Measurements from ENCODE around the gene PLD6. TPM values are rescaled to one million over a fixed set of nuclear protein-coding genes. Genes with fewer than 3 reads are reported as not detected.

Gene PLD6
- total and polyA plus RNA-seq, 2 donors = 1.9 to 3.8 TPM

DNA sequence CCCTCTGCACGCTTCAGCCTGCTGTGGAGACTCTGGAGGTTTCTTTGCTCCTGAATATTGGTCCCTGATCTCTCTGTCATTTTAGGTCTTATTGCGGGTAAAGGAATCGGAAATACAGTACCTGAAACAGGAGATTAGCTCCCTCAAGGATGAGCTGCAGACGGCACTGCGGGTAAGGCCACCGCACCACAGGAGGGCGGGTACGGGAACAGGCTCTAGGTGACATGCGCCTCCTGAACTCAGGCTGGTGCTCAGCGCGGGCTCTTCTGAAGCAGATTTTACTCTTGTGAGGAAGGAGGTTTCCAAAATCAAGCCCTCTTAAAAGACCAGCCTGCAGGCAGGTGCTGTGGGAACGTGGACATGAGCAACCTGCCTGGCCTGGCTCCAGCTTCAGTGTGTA is 29.8 kb downstream of the PLD6 start:
- Histone ChIP-seq H3K9me3 (ENCODE audit: control insufficient read depth in 2 of 2, insufficient read depth in 1 of 2, low read length in 1 of 2) (peaks cover 3% of the 10 kb centered on the region in 2 donors), H3K27ac (ENCODE audit: low read depth in 1 of 2, low read length in 1 of 2) (no peak overlapping the region), H3K36me3 (ENCODE audit: control insufficient read depth in 2 of 2, insufficient read depth in 2 of 2, low read length in 1 of 2) (peaks cover 85 to 91% of the 10 kb centered on the region in 2 donors), H3K4me1 (ENCODE audit: control insufficient read depth in 2 of 2, insufficient read depth in 2 of 2, low read length in 2 of 2) (peaks cover 0 to 23% of the 10 kb centered on the region in 2 donors), H3K4me3 (ENCODE audit: low read length in 2 of 2) (no peak overlapping the region), H3K27me3 (ENCODE audit: control insufficient read depth in 2 of 2, insufficient read depth in 1 of 2, low read length in 1 of 2) (no peaks in the 10 kb centered on the region)
- no peak for DNase-seq (ENCODE audit: low read depth in 6 of 9, low spot score in 9 of 9)
- WGBS = 97% methylated on average over 12 of the region's 12 CpGs

DNA sequence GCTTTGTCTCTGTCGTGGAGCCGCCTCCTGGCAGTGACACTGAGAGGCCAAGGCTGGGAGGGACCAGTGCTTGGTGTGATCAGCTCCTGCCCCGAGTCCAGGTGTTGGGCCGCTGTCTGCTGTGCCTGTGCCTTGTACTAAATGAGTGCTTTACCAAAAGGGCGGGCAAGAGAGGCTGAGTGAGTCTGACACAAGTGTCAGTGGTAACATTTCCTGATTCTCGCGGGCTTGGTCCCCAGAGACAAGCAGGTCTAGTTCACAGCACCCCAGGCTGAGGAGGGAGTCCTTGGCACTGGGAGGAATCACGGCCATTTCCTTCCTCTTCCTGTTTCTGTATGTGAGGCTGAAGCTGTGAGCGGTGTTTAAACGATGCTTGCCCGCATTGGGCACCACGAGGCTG is 30.2 kb downstream of the PLD6 start:
- H3K4me3 ChIP-seq (ENCODE audit: low read length in 2 of 2) = no peak overlapping the region
- peaks cover 0 to 20% of the 10 kb centered on the region in 2 donors for H3K4me1 ChIP-seq (ENCODE audit: control insufficient read depth in 2 of 2, insufficient read depth in 2 of 2, low read length in 2 of 2)
- H3K9me3 ChIP-seq (ENCODE audit: control insufficient read depth in 2 of 2, insufficient read depth in 1 of 2, low read length in 1 of 2) = peaks cover 3% of the 10 kb centered on the region in 2 donors
- H3K36me3 ChIP-seq (ENCODE audit: control insufficient read depth in 2 of 2, insufficient read depth in 2 of 2, low read length in 1 of 2) = peaks cover 86 to 92% of the 10 kb centered on the region in 2 donors
- DNase-seq (ENCODE audit: low read depth in 6 of 9, low spot score in 9 of 9) = no peak
- no peaks in the 10 kb centered on the region for H3K27me3 ChIP-seq (ENCODE audit: control insufficient read depth in 2 of 2, insufficient read depth in 1 of 2, low read length in 1 of 2)
- WGBS = 92% methylated on average over 12 of the region's 12 CpGs
- no peak overlapping the region for H3K27ac ChIP-seq (ENCODE audit: low read depth in 1 of 2, low read length in 1 of 2)

DNA sequence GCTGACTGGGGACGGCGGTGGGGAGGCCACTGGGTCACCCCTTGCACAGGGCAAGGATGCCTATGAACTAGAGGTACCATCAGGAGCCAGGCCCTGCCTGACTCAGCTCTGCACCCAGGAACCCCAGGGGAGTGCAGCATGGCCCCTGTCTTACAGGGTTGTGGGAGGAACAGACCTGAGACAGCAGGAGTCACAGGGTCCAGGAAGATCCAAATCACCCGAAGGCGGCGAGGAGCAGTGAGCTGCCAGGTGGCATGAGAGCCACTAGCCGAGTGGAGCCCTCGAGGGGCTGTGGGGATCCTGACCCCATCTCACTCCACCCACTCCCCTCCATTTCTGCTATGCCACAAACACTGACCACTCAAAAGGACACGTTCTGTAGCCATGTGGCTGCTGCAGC is 30.8 kb downstream of the PLD6 start:
- H3K4me1 ChIP-seq (ENCODE audit: control insufficient read depth in 2 of 2, insufficient read depth in 2 of 2, low read length in 2 of 2) = peaks cover 0 to 19% of the 10 kb centered on the region in 2 donors
- no peak for DNase-seq (ENCODE audit: low read depth in 6 of 9, low spot score in 9 of 9)
- H3K27ac ChIP-seq (ENCODE audit: low read depth in 1 of 2, low read length in 1 of 2) = no peak overlapping the region
- H3K27me3 ChIP-seq (ENCODE audit: control insufficient read depth in 2 of 2, insufficient read depth in 1 of 2, low read length in 1 of 2) = no peaks in the 10 kb centered on the region
- 99% methylated on average over 8 of the region's 8 CpGs for WGBS
- peaks cover 81 to 92% of the 10 kb centered on the region in 2 donors for H3K36me3 ChIP-seq (ENCODE audit: control insufficient read depth in 2 of 2, insufficient read depth in 2 of 2, low read length in 1 of 2)
- H3K4me3 ChIP-seq (ENCODE audit: low read length in 2 of 2) = no peak overlapping the region
- H3K9me3 ChIP-seq (ENCODE audit: control insufficient read depth in 2 of 2, insufficient read depth in 1 of 2, low read length in 1 of 2) = peaks cover 2 to 3% of the 10 kb centered on the region in 2 donors

GRCh38 chr17:17173921-17174320 is 32.2 kb downstream of the PLD6 start:
- Histone ChIP-seq H3K4me3 (ENCODE audit: low read length in 2 of 2) (no peak overlapping the region), H3K4me1 (ENCODE audit: control insufficient read depth in 2 of 2, insufficient read depth in 2 of 2, low read length in 2 of 2) (peaks cover 0 to 11% of the 10 kb centered on the region in 2 donors), H3K9me3 (ENCODE audit: control insufficient read depth in 2 of 2, insufficient read depth in 1 of 2, low read length in 1 of 2) (peaks cover 0 to 3% of the 10 kb centered on the region in 2 donors), H3K36me3 (ENCODE audit: control insufficient read depth in 2 of 2, insufficient read depth in 2 of 2, low read length in 1 of 2) (peaks cover 72 to 87% of the 10 kb centered on the region in 2 donors), H3K27ac (ENCODE audit: low read depth in 1 of 2, low read length in 1 of 2) (no peak overlapping the region), H3K27me3 (ENCODE audit: control insufficient read depth in 2 of 2, insufficient read depth in 1 of 2, low read length in 1 of 2) (no peaks in the 10 kb centered on the region)
- 99% methylated on average over 14 of the region's 14 CpGs for WGBS
- DNase-seq (ENCODE audit: low read depth in 6 of 9, low spot score in 9 of 9) = no peak

DNA sequence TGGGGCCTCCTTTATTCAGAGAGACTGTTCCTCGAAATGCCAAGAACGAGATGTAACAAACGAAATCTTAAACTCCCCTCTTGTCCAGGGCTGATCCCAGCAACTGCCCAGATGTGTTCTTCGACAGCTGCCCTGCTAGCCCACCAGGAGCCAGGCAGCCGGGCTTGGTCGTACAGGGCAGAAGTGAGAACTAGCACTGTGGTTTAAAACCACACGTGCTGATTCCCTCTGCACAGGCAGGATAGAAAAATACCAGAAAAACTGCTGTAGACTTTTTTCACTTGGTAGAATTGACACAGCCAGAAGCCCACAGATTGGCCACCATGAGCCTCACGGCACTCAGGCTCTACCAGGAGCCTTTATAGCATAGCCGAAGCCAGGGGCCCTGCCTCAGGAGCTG is 33.1 kb downstream of the PLD6 start:
- Histone ChIP-seq H3K27ac (ENCODE audit: low read depth in 1 of 2, low read length in 1 of 2) (peak overlapping the region in 1 of 2 donors; percentile 39), H3K9me3 (ENCODE audit: control insufficient read depth in 2 of 2, insufficient read depth in 1 of 2, low read length in 1 of 2) (peaks cover 0 to 3% of the 10 kb centered on the region in 2 donors), H3K36me3 (ENCODE audit: control insufficient read depth in 2 of 2, insufficient read depth in 2 of 2, low read length in 1 of 2) (peaks cover 77 to 80% of the 10 kb centered on the region in 2 donors), H3K27me3 (ENCODE audit: control insufficient read depth in 2 of 2, insufficient read depth in 1 of 2, low read length in 1 of 2) (no peaks in the 10 kb centered on the region), H3K4me3 (ENCODE audit: low read length in 2 of 2) (no peak overlapping the region), H3K4me1 (ENCODE audit: control insufficient read depth in 2 of 2, insufficient read depth in 2 of 2, low read length in 2 of 2) (peaks cover 0 to 11% of the 10 kb centered on the region in 2 donors)
- DNase-seq (ENCODE audit: low read depth in 6 of 9, low spot score in 9 of 9) = no peak
- 96% methylated on average over 9 of the region's 9 CpGs for WGBS

DNA sequence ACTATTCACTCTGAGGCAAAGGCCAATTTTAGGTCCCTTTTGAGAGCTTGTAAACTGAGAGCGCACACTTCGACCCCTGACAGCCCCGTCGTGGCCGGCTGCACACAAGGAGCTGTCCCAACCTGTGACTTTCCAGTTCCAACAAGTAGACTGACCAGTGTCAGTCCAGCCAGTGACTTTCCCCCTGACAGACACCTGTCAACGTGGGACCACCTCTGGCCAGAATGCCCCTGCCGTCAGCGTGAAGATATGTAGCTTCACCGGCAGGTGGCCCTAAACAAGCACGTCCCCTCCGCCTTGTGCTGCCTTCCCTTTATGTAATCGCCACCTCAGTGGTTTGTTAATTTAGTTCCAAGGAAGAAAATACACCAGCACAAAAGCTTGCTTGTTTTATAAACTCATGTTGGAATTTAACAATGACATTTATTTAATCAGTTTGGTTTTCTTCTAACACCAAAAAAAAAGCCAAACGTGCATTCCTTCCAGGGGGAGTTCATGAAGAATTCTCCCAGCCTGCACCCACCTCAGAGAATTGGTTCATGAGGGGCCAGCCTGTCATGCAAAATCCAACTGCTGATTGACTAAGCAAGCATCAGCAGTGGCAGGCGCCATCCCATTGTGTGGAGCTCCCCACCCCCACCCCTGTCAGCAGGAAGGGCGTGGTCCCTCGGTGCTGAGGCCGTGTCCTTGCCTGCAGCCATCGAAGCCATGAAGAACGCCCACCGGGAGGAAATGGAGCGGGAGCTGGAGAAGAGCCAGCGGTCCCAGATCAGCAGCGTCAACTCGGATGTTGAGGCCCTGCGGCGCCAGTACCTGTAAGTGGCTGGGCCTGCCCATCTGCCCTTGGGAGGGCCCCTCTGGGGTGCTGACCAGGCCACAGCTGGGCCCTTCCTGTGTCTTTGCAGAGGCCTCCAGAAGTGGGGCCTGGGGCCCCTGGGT is 33.9 kb downstream of the PLD6 start:
- H3K36me3 ChIP-seq (ENCODE audit: control insufficient read depth in 2 of 2, insufficient read depth in 2 of 2, low read length in 1 of 2) = peaks cover 81% of the 10 kb centered on the region in 2 donors
- WGBS = 93% methylated on average over 26 of the region's 26 CpGs
- peaks cover 0 to 11% of the 10 kb centered on the region in 2 donors for H3K4me1 ChIP-seq (ENCODE audit: control insufficient read depth in 2 of 2, insufficient read depth in 2 of 2, low read length in 2 of 2)
- H3K27me3 ChIP-seq (ENCODE audit: control insufficient read depth in 2 of 2, insufficient read depth in 1 of 2, low read length in 1 of 2) = no peaks in the 10 kb centered on the region
- H3K4me3 ChIP-seq (ENCODE audit: low read length in 2 of 2) = no peak overlapping the region
- DNase-seq (ENCODE audit: low read depth in 6 of 9, low spot score in 9 of 9) = no peak
- peak overlapping the region in 1 of 2 donors; percentile 39 for H3K27ac ChIP-seq (ENCODE audit: low read depth in 1 of 2, low read length in 1 of 2)
- H3K9me3 ChIP-seq (ENCODE audit: control insufficient read depth in 2 of 2, insufficient read depth in 1 of 2, low read length in 1 of 2) = peaks cover 0 to 3% of the 10 kb centered on the region in 2 donors

GRCh38 chr17:17171186-17171585 is 34.9 kb downstream of the PLD6 start:
- H3K4me1 ChIP-seq (ENCODE audit: control insufficient read depth in 2 of 2, insufficient read depth in 2 of 2, low read length in 2 of 2) = peaks cover 0 to 11% of the 10 kb centered on the region in 2 donors
- H3K4me3 ChIP-seq (ENCODE audit: low read length in 2 of 2) = no peak overlapping the region
- H3K27me3 ChIP-seq (ENCODE audit: control insufficient read depth in 2 of 2, insufficient read depth in 1 of 2, low read length in 1 of 2) = no peaks in the 10 kb centered on the region
- H3K9me3 ChIP-seq (ENCODE audit: control insufficient read depth in 2 of 2, insufficient read depth in 1 of 2, low read length in 1 of 2) = peaks cover 0 to 3% of the 10 kb centered on the region in 2 donors
- WGBS = 91% methylated on average over 7 of the region's 7 CpGs
- H3K27ac ChIP-seq (ENCODE audit: low read depth in 1 of 2, low read length in 1 of 2) = no peak overlapping the region
- DNase-seq (ENCODE audit: low read depth in 6 of 9, low spot score in 9 of 9) = no peak
- H3K36me3 ChIP-seq (ENCODE audit: control insufficient read depth in 2 of 2, insufficient read depth in 2 of 2, low read length in 1 of 2) = peaks cover 81% of the 10 kb centered on the region in 2 donors

DNA sequence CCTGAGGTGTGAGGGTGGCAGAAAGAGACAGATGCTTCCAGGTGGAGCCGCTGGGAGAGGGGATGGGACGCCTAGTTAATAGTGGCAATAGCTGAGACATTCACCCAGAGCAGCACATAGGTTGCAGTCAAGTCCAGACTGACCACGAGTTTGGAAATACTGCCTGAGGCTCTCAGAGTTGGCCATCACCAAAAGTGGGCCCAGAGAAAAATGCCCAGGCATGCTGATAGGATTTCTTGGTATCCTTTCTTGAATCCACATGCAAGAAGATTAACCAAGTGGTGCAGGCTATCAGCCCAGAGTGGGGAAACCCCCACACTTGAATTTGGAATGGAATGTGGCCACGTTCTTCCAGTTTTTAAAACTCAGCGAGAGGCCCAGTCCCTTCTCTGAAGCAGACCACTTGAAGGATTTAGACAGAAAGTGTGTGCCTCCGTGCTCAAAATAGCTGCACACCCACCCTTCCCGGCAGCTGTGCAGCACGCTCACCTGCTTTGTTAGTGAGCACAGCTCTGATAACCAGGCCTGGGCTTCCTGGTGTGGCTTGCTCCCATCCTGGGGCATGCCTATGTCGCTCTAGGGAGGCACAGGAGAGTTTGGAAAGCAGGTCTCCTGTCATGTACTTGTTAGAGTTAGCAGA is 35.7 kb downstream of the PLD6 start:
- WGBS = 93% methylated on average over 9 of the region's 9 CpGs
- Histone ChIP-seq H3K4me3 (ENCODE audit: low read length in 2 of 2) (no peak overlapping the region), H3K27ac (ENCODE audit: low read depth in 1 of 2, low read length in 1 of 2) (no peak overlapping the region), H3K9me3 (ENCODE audit: control insufficient read depth in 2 of 2, insufficient read depth in 1 of 2, low read length in 1 of 2) (peaks cover 0 to 3% of the 10 kb centered on the region in 2 donors), H3K36me3 (ENCODE audit: control insufficient read depth in 2 of 2, insufficient read depth in 2 of 2, low read length in 1 of 2) (peaks cover 81% of the 10 kb centered on the region in 2 donors), H3K4me1 (ENCODE audit: control insufficient read depth in 2 of 2, insufficient read depth in 2 of 2, low read length in 2 of 2) (peaks cover 0 to 11% of the 10 kb centered on the region in 2 donors), H3K27me3 (ENCODE audit: control insufficient read depth in 2 of 2, insufficient read depth in 1 of 2, low read length in 1 of 2) (no peaks in the 10 kb centered on the region)
- DNase-seq (ENCODE audit: low read depth in 6 of 9, low spot score in 9 of 9) = no peak

- WGBS = 96% methylated on average over 4 of the region's 4 CpGs
- no peaks in the 10 kb centered on the region for H3K27me3 ChIP-seq (ENCODE audit: control insufficient read depth in 2 of 2, insufficient read depth in 1 of 2, low read length in 1 of 2)
- H3K4me1 ChIP-seq (ENCODE audit: control insufficient read depth in 2 of 2, insufficient read depth in 2 of 2, low read length in 2 of 2) = peaks cover 0 to 11% of the 10 kb centered on the region in 2 donors
- no peak overlapping the region for H3K27ac ChIP-seq (ENCODE audit: low read depth in 1 of 2, low read length in 1 of 2)
- H3K4me3 ChIP-seq (ENCODE audit: low read length in 2 of 2) = no peak overlapping the region
- peaks cover 81 to 83% of the 10 kb centered on the region in 2 donors for H3K36me3 ChIP-seq (ENCODE audit: control insufficient read depth in 2 of 2, insufficient read depth in 2 of 2, low read length in 1 of 2)
- DNase-seq (ENCODE audit: low read depth in 6 of 9, low spot score in 9 of 9) = no peak
- H3K9me3 ChIP-seq (ENCODE audit: control insufficient read depth in 2 of 2, insufficient read depth in 1 of 2, low read length in 1 of 2) = peaks cover 0 to 3% of the 10 kb centered on the region in 2 donors
Observed at GRCh38 chr17:17169396-17169795, 36.7 kb downstream of the PLD6 start.
